H1 (cell line): ENCODE data around the gene LEPR.

Experiments used
- CREB1 ChIP-seq: IDR thresholded peaks from 2 replicates; pipeline ENCODE4 v1.6.1; 2012; ENCODE audit warnings: inconsistent platforms
- CTCF ChIP-seq, 3 experiments: IDR thresholded peaks; 1 replicate in 2 of 3; 2 replicates in 1 of 3; pipeline versions ENCODE4 v1.5.1 to v1.6.1; 2011; ENCODE audit warnings: low read length in 3 of 3, mild to moderate bottlenecking in 3 of 3, inconsistent platforms in 2 of 3, low read depth in 1 of 3, moderate library complexity in 1 of 3; ENCODE audit not compliant: insufficient read depth in 1 of 3; ENCODE audit errors: control extremely low read depth in 1 of 3
- EGR1 ChIP-seq: IDR thresholded peaks from 2 replicates; pipeline ENCODE4 v1.6.1; 2011; ENCODE audit warnings: low read depth, low read length, borderline replicate concordance
- GABPA ChIP-seq: IDR thresholded peaks from 2 replicates; pipeline ENCODE4 v1.6.1; 2011; ENCODE audit warnings: mild to moderate bottlenecking, low read length, moderate library complexity, borderline replicate concordance; ENCODE audit not compliant: insufficient read depth
- TEAD4 ChIP-seq: IDR thresholded peaks from 2 replicates; pipeline ENCODE4 v1.6.1; 2012; ENCODE audit warnings: low read depth, low read length, inconsistent platforms, mixed read lengths

GRCh38 chr1:65424573-65424889 is 4.1 kb downstream of the LEPR start:
- TF ChIP-seq TEAD4 (no peak), CTCF (IDR thresholded peaks at IDR 0.05; ENCODE audit: control extremely low read depth in 1 of 3, insufficient read depth in 1 of 3, low read depth in 1 of 3, low read length in 3 of 3) (no peak), EGR1 (no peak), CREB1 (no peak), GABPA (no peak)
